ENCODE results near the gene FAM3D. TPM values are rescaled to one million over a fixed set of nuclear protein-coding genes. Genes with fewer than 3 reads are reported as not detected.

Gene FAM3D
- total and polyA plus RNA-seq, 2 of the 8 experiments (the other 6 are each of a cell fraction or from before 2014, with no cell fraction given) = not detected

- Histone ChIP-seq H2BK120ac (replicated peaks; ENCODE audit: low read depth, low read length) (no peak overlapping the region), H3K4me1 (replicated peaks in 1 of 4; ENCODE audit: control insufficient read depth in 3 of 4, insufficient read depth in 4 of 4, low read length in 3 of 4) (peaks cover 0 to 3% (median 0%) of the 10 kb centered on the region in 4 experiments; a peak in 1 of 7 replicates), H3K18ac (ENCODE audit: extremely low read depth, low read length) (no peak overlapping the region), H4K20me1 (replicated peaks in 1 of 2; ENCODE audit: control insufficient read depth in 1 of 2, insufficient read depth in 2 of 2, low read length in 2 of 2) (no peaks in the 10 kb centered on the region), H3K4ac (replicated peaks; ENCODE audit: insufficient read length, low read depth, low read length) (no peak overlapping the region), H4K91ac (replicated peaks; ENCODE audit: insufficient read length, low read length) (no peak overlapping the region), H3K4me3 (ENCODE audit: extremely low read depth in 1 of 4, insufficient read depth in 2 of 4, low read depth in 3 of 4, low read length in 4 of 4) (no peak overlapping the region), H3K27me3 (replicated peaks in 1 of 4; ENCODE audit: control insufficient read depth in 3 of 4, extremely low read depth in 1 of 4, insufficient read depth in 3 of 4, low read length in 3 of 4) (no peaks in the 10 kb centered on the region), H2AFZ (ENCODE audit: low read length) (no peak overlapping the region), H3K23me2 (ENCODE audit: low read depth, low read length) (peaks cover 1% of the 10 kb centered on the region; the same call in 1 of the 2 replicates), H3K56ac (replicated peaks; ENCODE audit: insufficient read length, low read depth, low read length) (no peak overlapping the region), H3K36me3 (ENCODE audit: control insufficient read depth in 2 of 4, insufficient read depth in 4 of 4, low read length in 3 of 4) (no peaks in the 10 kb centered on the region), H2BK12ac (ENCODE audit: low read depth, low read length) (no peak overlapping the region), H3K4me2 (ENCODE audit: insufficient read depth in 1 of 2, low read depth in 2 of 2, low read length in 2 of 2) (no peak overlapping the region), H3K9me3 (ENCODE audit: insufficient read depth in 2 of 2, low read depth in 1 of 2, low read length in 1 of 2) (no peaks in the 10 kb centered on the region), H3K79me2 (ENCODE audit: control insufficient read depth in 1 of 2, insufficient read depth in 2 of 2, low read length in 2 of 2) (no peaks in the 10 kb centered on the region), H3K14ac (ENCODE audit: insufficient read length) (no peak overlapping the region), H4K5ac (ENCODE audit: insufficient read length, low read depth, low read length) (no peak overlapping the region), H3K27ac (ENCODE audit: low read depth, low read length) (no peak overlapping the region), H3K9ac (replicated peaks in 1 of 4; ENCODE audit: extremely low read depth in 1 of 4, low read depth in 3 of 4, low read length in 3 of 4) (no peak overlapping the region), H3K23ac (ENCODE audit: insufficient read length) (no peak overlapping the region), H4K8ac (ENCODE audit: extremely low read depth, insufficient read depth, low read length) (no peak overlapping the region), H3K79me1 (ENCODE audit: low read depth, low read length) (no peaks in the 10 kb centered on the region), H2AK5ac (ENCODE audit: low read depth, low read length) (no peak overlapping the region), H2BK20ac (ENCODE audit: low read length) (no peak overlapping the region), H2BK5ac (ENCODE audit: low read depth, low read length) (no peak overlapping the region), H2BK15ac (ENCODE audit: low read length) (no peak overlapping the region)
- 89% methylated on average over 4 of the region's 4 CpGs; no CpG with 5 or more reads in 1 of the 2 experiments for WGBS, 2 experiments (ENCODE audit: extremely low coverage in 1 of 2, insufficient coverage in 1 of 2, insufficient read length in 1 of 2, insufficient replicate concordance in 2 of 2, low coverage in 1 of 2, low lambda C conversion rate in 2 of 2, missing lambda C conversion rate in 1 of 2)
- POLR2A ChIA-PET (ENCODE audit: partially characterized antibody) = no interaction called here
- DNase-seq (ENCODE audit: low read depth in 1 of 2, low spot score in 2 of 2) (no peak), FAIRE-seq (no peak)
- TF ChIP-seq SRF (IDR thresholded peaks at IDR 0.05; ENCODE audit: low read depth, low read length) (no peak), POLR2A (IDR thresholded peaks at IDR 0.05; ENCODE audit: control extremely low read depth in 1 of 2, low read depth in 2 of 2, low read length in 2 of 2) (no peak), MAFK (IDR thresholded peaks at IDR 0.05; ENCODE audit: low read depth, low read length) (no peak), CHD2 (IDR thresholded peaks at IDR 0.05; ENCODE audit: low read length) (no peak), BACH1 (IDR thresholded peaks at IDR 0.05; ENCODE audit: low read length) (no peak), RBBP5 (IDR thresholded peaks at IDR 0.05; ENCODE audit: borderline replicate concordance, low read depth, low read length) (no peak), TEAD4 (IDR thresholded peaks at IDR 0.05; ENCODE audit: low read depth, low read length) (no peak), POU5F1 (IDR thresholded peaks at IDR 0.05; ENCODE audit: low read depth, low read length) (no peak), GTF2F1 (IDR thresholded peaks at IDR 0.05; ENCODE audit: borderline replicate concordance, low read depth, low read length) (no peak), CTBP2 (IDR thresholded peaks at IDR 0.05; ENCODE audit: borderline replicate concordance, insufficient read depth, insufficient read length, low read length) (no peak), TAF7 (optimal IDR thresholded peaks at IDR 0.05; ENCODE audit: borderline replicate concordance, low read depth, low read length) (no peak)
- CTCF ChIA-PET (ENCODE audit: partially characterized antibody) = interaction anchor here (0.6 to 2.8 kb wide), 11 partner anchors 9 to 573 kb away, joined by 3 to 16 read pairs (median 3); no protein-coding TSS in a partner anchor
These were observed 69.6 kb downstream of the FAM3D start for GRCh38 chr3:58596834-58597518.
